GM12878 (cell line): ENCODE data around the gene LRP1. TPM values are rescaled to one million over a fixed set of nuclear protein-coding genes. Genes with fewer than 3 reads are reported as not detected.

Source experiments
- BCLAF1 ChIP-seq: fragments of 450-650 bp; IDR thresholded peaks from 2 replicates; pipeline ENCODE4 v1.6.1; 2017; ENCODE audit warnings: antibody characterized with exemption, mild to moderate bottlenecking, moderate library complexity
- BHLHE40 ChIP-seq, 2 experiments: fragments of 450-650 bp in 1 of 2; IDR thresholded peaks; 2 replicates each; pipeline ENCODE4 v1.6.1; 2011 to 2017; ENCODE audit warnings: low read depth in 2 of 2, borderline replicate concordance in 1 of 2, improper control_type of control experiment in 1 of 2, low read length in 1 of 2, mild to moderate bottlenecking in 1 of 2
- CTCF ChIP-seq, 3 experiments: IDR thresholded peaks in 2 of 3; conservative IDR thresholded peaks in 1 of 3; 2 replicates each; pipeline ENCODE4 v1.5.1; 2011; ENCODE audit warnings: low read depth in 3 of 3, low read length in 3 of 3, mild to moderate bottlenecking in 3 of 3, control low read depth in 2 of 3, moderate library complexity in 2 of 3, inconsistent platforms in 1 of 3, mixed read lengths in 1 of 3; ENCODE audit not compliant: control insufficient read depth in 2 of 3, insufficient read depth in 1 of 3; ENCODE audit errors: extremely low read depth in 1 of 3
- EZH2 ChIP-seq: IDR thresholded peaks from 2 replicates; pipeline ENCODE4 v1.6.1; 2012; ENCODE audit warnings: low read depth, mild to moderate bottlenecking, control low read depth, inconsistent platforms, low read length, borderline replicate concordance; ENCODE audit not compliant: control insufficient read depth
- HDAC6 ChIP-seq: fragments of 200-600 bp; sonication (generic); IDR thresholded peaks from one replicate; pipeline ENCODE4 v1.8.0; 2017; ENCODE audit warnings: antibody characterized with exemption; ENCODE audit not compliant: unreplicated experiment
- MYC ChIP-seq: IDR thresholded peaks from 2 replicates; pipeline ENCODE4 v1.6.1; 2011; ENCODE audit warnings: mild to moderate bottlenecking, low read length, moderate library complexity, inconsistent platforms; ENCODE audit not compliant: insufficient read depth, insufficient replicate concordance, insufficient read length, severe bottlenecking
- RB1 ChIP-seq: fragments of 450-650 bp; formaldehyde crosslinking; IDR thresholded peaks from 2 replicates; pipeline ENCODE4 v1.6.1; 2017; ENCODE audit warnings: mild to moderate bottlenecking, borderline replicate concordance
- ZBTB33 ChIP-seq: fragments of 450-650 bp; IDR thresholded peaks from 2 replicates; pipeline ENCODE4 v1.6.1; 2017; ENCODE audit warnings: mild to moderate bottlenecking
- ZNF687 ChIP-seq: fragments of 450-650 bp; IDR thresholded peaks from 2 replicates; pipeline ENCODE4 v1.6.1; 2017; ENCODE audit warnings: mild to moderate bottlenecking, moderate library complexity
- polyA plus RNA-seq, 11 experiments: library from polyadenylated mRNA; depleted of rRNA in 4 of 11; unstranded in 6 of 11; stranded (reverse) in 5 of 11; fragments of >200 nt; fragmentation: Nextera tagmentation in 4 of 11; fragmentation: Illumina TruSeq in 1 of 11; extraction: Ambion mirVana in 4 of 11; extraction: Trizol in 1 of 11; gene quantifications; 1 replicate in 1 of 11; 2 replicates in 10 of 11; pipeline versions ENCODE4 v1.2.1 to v1.2.3, GENCODE V29; 2011 to 2016; ENCODE audit warnings: inconsistent platforms in 2 of 11, missing spikeins in 2 of 11, low read depth in 1 of 11
- total RNA-seq, 4 experiments: library from RNA; depleted of rRNA in 3 of 4; stranded (reverse); fragments of >200 nt in 3 of 4; fragmentation: Illumina TruSeq in 1 of 4; extraction: Trizol in 1 of 4; gene quantifications; 2 replicates each; pipeline versions ENCODE4 v1.2.1 to v1.2.3, GENCODE V29; 2013 to 2021

Gene LRP1
- total and polyA plus RNA-seq, 10 of the 15 experiments (the other 5 are each of a cell fraction or from before 2014, with no cell fraction given) = under 0.01 to 1.1 (median 0.20) TPM; not detected in 2

- TF ChIP-seq BCLAF1 (no peak), HDAC6 (no peak), MYC (no peak), ZBTB33 (no peak), BHLHE40 (IDR thresholded peaks at IDR 0.05; ENCODE audit: borderline replicate concordance in 1 of 2, low read depth in 2 of 2, low read length in 1 of 2) (peak in 1 of 2 experiments; percentile 31; a peak in 1 of 4 replicates), RB1 (no peak), CTCF (IDR thresholded peaks at IDR 0.05 in 2 of 3, conservative IDR thresholded peaks at IDR 0.05 in 1 of 3; ENCODE audit: control insufficient read depth in 2 of 3, extremely low read depth in 1 of 3, insufficient read depth in 1 of 3, low read depth in 3 of 3, low read length in 3 of 3) (peak; percentile 45 to 47 (median 45); a peak in 5 of 6 replicates), ZNF687 (no peak), EZH2 (no peak)
Measured at GRCh38 chr12:57224973-57225679, 96.8 kb downstream of the LRP1 start (continued).
